ENCODE measurements around the gene TMEM11.

GRCh38 chr17:21253646-21254441 lies 39.9 kb upstream of the TMEM11 start:
- TF ChIP-seq, protein P1, sequence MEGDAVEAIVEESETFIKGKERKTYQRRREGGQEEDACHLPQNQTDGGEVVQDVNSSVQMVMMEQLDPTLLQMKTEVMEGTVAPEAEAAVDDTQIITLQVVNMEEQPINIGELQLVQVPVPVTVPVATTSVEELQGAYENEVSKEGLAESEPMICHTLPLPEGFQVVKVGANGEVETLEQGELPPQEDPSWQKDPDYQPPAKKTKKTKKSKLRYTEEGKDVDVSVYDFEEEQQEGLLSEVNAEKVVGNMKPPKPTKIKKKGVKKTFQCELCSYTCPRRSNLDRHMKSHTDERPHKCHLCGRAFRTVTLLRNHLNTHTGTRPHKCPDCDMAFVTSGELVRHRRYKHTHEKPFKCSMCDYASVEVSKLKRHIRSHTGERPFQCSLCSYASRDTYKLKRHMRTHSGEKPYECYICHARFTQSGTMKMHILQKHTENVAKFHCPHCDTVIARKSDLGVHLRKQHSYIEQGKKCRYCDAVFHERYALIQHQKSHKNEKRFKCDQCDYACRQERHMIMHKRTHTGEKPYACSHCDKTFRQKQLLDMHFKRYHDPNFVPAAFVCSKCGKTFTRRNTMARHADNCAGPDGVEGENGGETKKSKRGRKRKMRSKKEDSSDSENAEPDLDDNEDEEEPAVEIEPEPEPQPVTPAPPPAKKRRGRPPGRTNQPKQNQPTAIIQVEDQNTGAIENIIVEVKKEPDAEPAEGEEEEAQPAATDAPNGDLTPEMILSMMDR (IDR thresholded peaks at IDR 0.05) = no peak
- TF ChIP-seq POLR2A (IDR thresholded peaks at IDR 0.05) = no peak

Measured in body of pancreas (tissue), 4 donors.